ENCODE data around the gene METTL26.

The METTL26 gene

GRCh38 chr16:586047-586644 lies 50.0 kb downstream of the METTL26 start:
- 0 out of 2 replicates have a peak, but pooled peaks have one; percentile 9 for TF ChIP-seq TEAD4 (IDR thresholded peaks at IDR 0.05)
- TF ChIP-seq EP300 (IDR thresholded peaks at IDR 0.05; ENCODE audit: borderline replicate concordance): no peak
- TF ChIP-seq FOXM1 (IDR thresholded peaks at IDR 0.05; ENCODE audit: borderline replicate concordance, low read depth): no peak
- TF ChIP-seq USF1 (IDR thresholded peaks at IDR 0.05): 0 out of 2 replicates have a peak, but pooled peaks have one; percentile 1
- peak; percentile 51; the same call in 1 of the 2 replicates for TF ChIP-seq MAX (IDR thresholded peaks at IDR 0.05)

GRCh38 chr16:585351-585750 lies 50.8 kb downstream of the METTL26 start:
- TF ChIP-seq MAX (IDR thresholded peaks at IDR 0.05) (peak; percentile 17; the same call in 1 of the 2 replicates), TAF1 (IDR thresholded peaks at IDR 0.05; ENCODE audit: low read depth) (no peak)
